Neural cell (in vitro differentiated cells): ENCODE measurements around the gene RNF25. TPM values are rescaled to one million over a fixed set of nuclear protein-coding genes. Genes with fewer than 3 reads are reported as not detected.

Experiments
- H2AFZ ChIP-seq: fragments of 200-600, 300-800 bp; sonication (generic), shearing (Covaris generic); 2 replicates; pipeline ENCODE4 v1.6.0; 2014; ENCODE audit warnings: low read depth, mild to moderate bottlenecking, antibody characterized with exemption, low read length, moderate library complexity
- H3F3A ChIP-seq: fragments of 200-600 bp; shearing (Covaris generic); 2 replicates; pipeline ENCODE4 v1.6.1; 2016; ENCODE audit warnings: mild to moderate bottlenecking, moderate library complexity, mixed read lengths, antibody characterized with exemption, low read length; ENCODE audit not compliant: insufficient read depth, poor library complexity, severe bottlenecking
- H3K27ac ChIP-seq: fragments of 200-600, 300-800 bp; sonication (generic), shearing (Covaris generic); 2 replicates; pipeline ENCODE4 v1.5.1; 2014; ENCODE audit warnings: mild to moderate bottlenecking, low read length, moderate library complexity
- H3K27me3 ChIP-seq: fragments of 300-800, 200-600 bp; sonication (generic), shearing (Covaris generic); 2 replicates; pipeline ENCODE4 v1.6.0; 2014; ENCODE audit warnings: mild to moderate bottlenecking, low read depth, low read length, moderate library complexity; ENCODE audit not compliant: insufficient read depth
- H3K36me3 ChIP-seq: fragments of 300-800, 200-600 bp; sonication (generic), shearing (Covaris generic); 2 replicates; pipeline ENCODE4 v1.5.1; 2014; ENCODE audit warnings: mild to moderate bottlenecking, antibody characterized with exemption, low read length, moderate library complexity; ENCODE audit not compliant: insufficient read depth
- H3K4me2 ChIP-seq: fragments of 300-800, 200-600 bp; sonication (generic), shearing (Covaris generic); 2 replicates; pipeline ENCODE4 v1.6.0; 2014; ENCODE audit warnings: mild to moderate bottlenecking, low read length
- H3K4me3 ChIP-seq: fragments of 300-800, 200-600 bp; sonication (generic), shearing (Covaris generic); 2 replicates; pipeline ENCODE4 v1.5.1; 2014; ENCODE audit warnings: mild to moderate bottlenecking, low read length, moderate library complexity
- H3K79me2 ChIP-seq: fragments of 200-600 bp; shearing (Covaris generic); replicated peaks from 2 replicates; pipeline ENCODE4 v1.6.0; 2014; ENCODE audit warnings: mild to moderate bottlenecking, low read length, moderate library complexity; ENCODE audit not compliant: insufficient read depth
- H3K9ac ChIP-seq: fragments of 300-800, 200-600 bp; sonication (generic), shearing (Covaris generic); 2 replicates; pipeline ENCODE4 v1.6.1; 2016; ENCODE audit warnings: mild to moderate bottlenecking, low read length, mixed read lengths
- H3K9me2 ChIP-seq: fragments of 200-600 bp; shearing (Covaris generic); 2 replicates; pipeline ENCODE4 v1.6.1; 2016; ENCODE audit warnings: mild to moderate bottlenecking, low read length, mixed read lengths; ENCODE audit not compliant: insufficient read depth
- H3K9me3 ChIP-seq: fragments of 200-600, 300-800 bp; sonication (generic), shearing (Covaris generic); 2 replicates; pipeline ENCODE4 v1.6.1; 2016; ENCODE audit warnings: mild to moderate bottlenecking, mixed run types, low read length, moderate library complexity, mixed read lengths
- H4K20me1 ChIP-seq: fragments of 200-600 bp; shearing (Covaris generic); 2 replicates; pipeline ENCODE4 v1.6.1; 2016; ENCODE audit warnings: mild to moderate bottlenecking, mixed run types; ENCODE audit not compliant: insufficient read depth
- CTCF ChIP-seq: fragments of 450-650 bp; IDR thresholded peaks from 2 replicates; pipeline ENCODE4 v1.5.1; 2014; ENCODE audit warnings: antibody characterized with exemption, mild to moderate bottlenecking, moderate library complexity; ENCODE audit not compliant: poor library complexity, severe bottlenecking
- EP300 ChIP-seq: fragments of 450-650 bp; conservative IDR thresholded peaks from 2 replicates; pipeline ENCODE4 v1.6.1; 2014; ENCODE audit warnings: antibody characterized with exemption, mild to moderate bottlenecking, moderate library complexity; ENCODE audit not compliant: poor library complexity, severe bottlenecking
- EZH2 ChIP-seq: fragments of 200-600, 300-800 bp; shearing (Covaris generic), sonication (generic); IDR thresholded peaks from 2 replicates; pipeline ENCODE4 v1.6.1; 2014; ENCODE audit warnings: antibody characterized with exemption, low read length, borderline replicate concordance, mild to moderate bottlenecking; ENCODE audit not compliant: insufficient read depth, poor library complexity, severe bottlenecking
- MXI1 ChIP-seq: fragments of 450-650 bp; conservative IDR thresholded peaks from 2 replicates; pipeline ENCODE4 v1.6.1; 2014; ENCODE audit warnings: antibody characterized with exemption, mild to moderate bottlenecking; ENCODE audit not compliant: poor library complexity, severe bottlenecking
- POLR2AphosphoS5 ChIP-seq: IDR thresholded peaks from 2 replicates; pipeline ENCODE4 v1.6.1; 2012
- RAD21 ChIP-seq: fragments of 450-650 bp; conservative IDR thresholded peaks from 2 replicates; pipeline ENCODE4 v1.6.1; 2014; ENCODE audit warnings: antibody characterized with exemption, mild to moderate bottlenecking, moderate library complexity
- REST ChIP-seq: IDR thresholded peaks from 2 replicates; pipeline ENCODE4 v1.6.1; 2012; ENCODE audit warnings: borderline replicate concordance
- SMC3 ChIP-seq: fragments of 450-650 bp; conservative IDR thresholded peaks from 2 replicates; pipeline ENCODE4 v1.6.1; 2014; ENCODE audit warnings: antibody characterized with exemption, mild to moderate bottlenecking, moderate library complexity; ENCODE audit not compliant: poor library complexity
- TAF1 ChIP-seq: IDR thresholded peaks from 2 replicates; pipeline ENCODE4 v1.6.1; 2012; ENCODE audit warnings: low read depth
- polyA plus RNA-seq: library from polyadenylated mRNA; depleted of rRNA; stranded (reverse); fragments of >200 nt; gene quantifications from 2 replicates; pipeline ENCODE4 v1.2.3, GENCODE V29; 2014

Gene RNF25
- polyA plus RNA-seq, 1 donor from 2014 or later, result 86.0 TPM

GRCh38 chr2:218626369-218626768 is 45.4 kb downstream of the RNF25 start:
- Histone ChIP-seq H3K27me3 (no peaks in the 10 kb centered on the region), H3K36me3 (no peaks in the 10 kb centered on the region), H3K9me2 (no peaks in the 10 kb centered on the region), H3K9ac (no peak overlapping the region), H2AFZ (no peak overlapping the region), H3K9me3 (no peaks in the 10 kb centered on the region), H3K4me3 (no peak overlapping the region), H3K27ac (no peak overlapping the region), H4K20me1 (no peaks in the 10 kb centered on the region), H3K4me2 (no peak overlapping the region), H3K79me2 (no peaks in the 10 kb centered on the region), H3F3A (no peaks in the 10 kb centered on the region)
- TF ChIP-seq SMC3 (no peak), EZH2 (no peak), POLR2AphosphoS5 (no peak), TAF1 (no peak), REST (no peak), EP300 (no peak), RAD21 (no peak), MXI1 (no peak), CTCF (no peak)

GRCh38 chr2:218623366-218623705 is 48.5 kb downstream of the RNF25 start:
- TF ChIP-seq EP300 (no peak), POLR2AphosphoS5 (no peak), REST (no peak), CTCF (no peak), EZH2 (no peak), RAD21 (no peak), TAF1 (no peak), MXI1 (no peak), SMC3 (no peak)
- H4K20me1 ChIP-seq, result no peaks in the 10 kb centered on the region
- no peak overlapping the region for H3K4me3 ChIP-seq
- no peaks in the 10 kb centered on the region for H3K9me2 ChIP-seq
- H2AFZ ChIP-seq, result no peak overlapping the region
- H3K4me2 ChIP-seq, result no peak overlapping the region
- no peaks in the 10 kb centered on the region for H3K9me3 ChIP-seq
- no peak overlapping the region for H3K9ac ChIP-seq
- H3K27me3 ChIP-seq, result no peaks in the 10 kb centered on the region
- no peaks in the 10 kb centered on the region for H3F3A ChIP-seq
- no peaks in the 10 kb centered on the region for H3K36me3 ChIP-seq
- H3K27ac ChIP-seq, result no peak overlapping the region
- H3K79me2 ChIP-seq, result no peaks in the 10 kb centered on the region
